SK-N-SH treated with all-trans-retinoic acid at 6 μM for 48 hours (cell line): ENCODE data around the gene STK39.
A peak's percentile ranks its signal among the peaks of the same experiment; 100 is the strongest.

ENCODE experiments used
- ATAC-seq: fragments of 200-7000 bp; cut with Tn5 transposase; 3 replicates; pipeline ENCODE4 v1.9.1; 2020; ENCODE audit warnings: mild to moderate bottlenecking, moderate library complexity
- ARNTL ChIP-seq: fragments of 450-650 bp; formaldehyde crosslinking; IDR thresholded peaks from 2 replicates; pipeline ENCODE4 v1.5.0; 2020; ENCODE audit warnings: low read depth, mild to moderate bottlenecking, moderate library complexity, borderline replicate concordance
- BACH2 ChIP-seq: fragments of 250-450 bp; sonication (Bioruptor Pico); IDR thresholded peaks from 2 replicates; pipeline ENCODE4 v1.9.0; 2021; ENCODE audit warnings: mild to moderate bottlenecking, borderline replicate concordance
- CREB5 ChIP-seq: fragments of 250-450 bp; sonication (Bioruptor Pico); IDR thresholded peaks from 2 replicates; pipeline ENCODE4 v1.5.1; 2020; ENCODE audit warnings: low read depth, mild to moderate bottlenecking, moderate library complexity
- CSDC2 ChIP-seq: fragments of 250-450 bp; sonication (Bioruptor Pico); IDR thresholded peaks from 2 replicates; pipeline ENCODE4 v1.5.0; 2020; ENCODE audit warnings: mild to moderate bottlenecking, moderate library complexity
- ESRRG ChIP-seq: fragments of 250-450 bp; sonication (Bioruptor Pico); IDR thresholded peaks from 2 replicates; pipeline ENCODE4 v1.6.1; 2021; ENCODE audit warnings: mild to moderate bottlenecking
- GLIS3 ChIP-seq: fragments of 250-450 bp; sonication (Bioruptor Pico); IDR thresholded peaks from 2 replicates; pipeline ENCODE4 v1.5.0; 2020; ENCODE audit warnings: mild to moderate bottlenecking, moderate library complexity
- ISL1 ChIP-seq: fragments of 250-450 bp; sonication (Bioruptor Pico); IDR thresholded peaks from 2 replicates; pipeline ENCODE4 v2.1.2; 2022; ENCODE audit warnings: mild to moderate bottlenecking, moderate library complexity
- OSR1 ChIP-seq: fragments of 250-450 bp; sonication (Bioruptor Pico); IDR thresholded peaks from 2 replicates; pipeline ENCODE4 v1.8.0; 2022; ENCODE audit warnings: moderate library complexity, mild to moderate bottlenecking, inconsistent platforms
- PATZ1 ChIP-seq: fragments of 250-450 bp; sonication (Bioruptor Pico); IDR thresholded peaks from 2 replicates; pipeline ENCODE4 v1.8.0; 2020; ENCODE audit warnings: mild to moderate bottlenecking, moderate library complexity, borderline replicate concordance
- POU6F1 ChIP-seq: fragments of 250-450 bp; sonication (Bioruptor Pico); IDR thresholded peaks from 2 replicates; pipeline ENCODE4 v1.8.0; 2021; ENCODE audit warnings: low read depth, mild to moderate bottlenecking, moderate library complexity, borderline replicate concordance
- PPARA ChIP-seq: fragments of 250-450 bp; sonication (Bioruptor Pico); IDR thresholded peaks from 2 replicates; pipeline ENCODE4 v1.5.0; 2020; ENCODE audit warnings: mild to moderate bottlenecking, borderline replicate concordance
- RARB ChIP-seq: fragments of 250-450 bp; sonication (Bioruptor Pico); IDR thresholded peaks from 2 replicates; pipeline ENCODE4 v1.8.0; 2021; ENCODE audit warnings: mild to moderate bottlenecking, moderate library complexity
- SNAI2 ChIP-seq: fragments of 250-450 bp; sonication (Bioruptor Pico); IDR thresholded peaks from 2 replicates; pipeline ENCODE4 v1.5.0; 2020; ENCODE audit warnings: mild to moderate bottlenecking, moderate library complexity
- TCF4 ChIP-seq: fragments of 250-450 bp; sonication (Bioruptor Pico); IDR thresholded peaks from 2 replicates; pipeline ENCODE4 v1.8.0; 2021; ENCODE audit warnings: mild to moderate bottlenecking, moderate library complexity, borderline replicate concordance
- TOX ChIP-seq: fragments of 250-450 bp; sonication (Bioruptor Pico); IDR thresholded peaks from 2 replicates; pipeline ENCODE4 v1.8.0; 2021; ENCODE audit warnings: mild to moderate bottlenecking, moderate library complexity, borderline replicate concordance
- TSHZ2 ChIP-seq: fragments of 250-450 bp; sonication (Bioruptor Pico); IDR thresholded peaks from 2 replicates; pipeline ENCODE4 v1.5.0; 2020; ENCODE audit warnings: mild to moderate bottlenecking, moderate library complexity
- ZC3H10 ChIP-seq: fragments of 250-450 bp; sonication (Bioruptor Pico); IDR thresholded peaks from 2 replicates; pipeline ENCODE4 v1.5.1; 2021; ENCODE audit warnings: mild to moderate bottlenecking, moderate library complexity
- ZFP3 ChIP-seq: fragments of 250-450 bp; sonication (Bioruptor Pico); IDR thresholded peaks from 2 replicates; pipeline ENCODE4 v1.5.0; 2020; ENCODE audit warnings: mild to moderate bottlenecking, moderate library complexity
- ZFP30 ChIP-seq: fragments of 450-650 bp; formaldehyde crosslinking; IDR thresholded peaks from 2 replicates; pipeline ENCODE4 v1.5.0; 2022; ENCODE audit warnings: mild to moderate bottlenecking, moderate library complexity
- ZNF565 ChIP-seq: fragments of 450-650 bp; formaldehyde crosslinking; conservative IDR thresholded peaks from 2 replicates; pipeline ENCODE4 v1.5.0; 2020; ENCODE audit warnings: low read depth, mild to moderate bottlenecking, moderate library complexity

Gene STK39

GRCh38 chr2:168107322-168107721 is 140.1 kb downstream of the STK39 start (continued):
- TF ChIP-seq CREB5 (CRISPR knock-in tag) (peak; percentile 98), ZFP30 (CRISPR knock-in tag) (peak; percentile 59; the same call in 1 of the 2 replicates), TOX (CRISPR knock-in tag) (peak; percentile 97), ISL1 (peak; percentile 100), ZC3H10 (peak; percentile 99), ESRRG (CRISPR knock-in tag) (peak; percentile 97), TSHZ2 (CRISPR knock-in tag) (peak; percentile 99), ARNTL (CRISPR knock-in tag) (peak; percentile 75; the same call in 1 of the 2 replicates), PATZ1 (peak; percentile 97), GLIS3 (peak; percentile 99), PPARA (CRISPR knock-in tag) (peak; percentile 74; the same call in 1 of the 2 replicates)

GRCh38 chr2:168105127-168105683 is 142.2 kb downstream of the STK39 start:
- no peak for ATAC-seq
- TF ChIP-seq TCF4 (CRISPR knock-in tag) (no peak), CREB5 (CRISPR knock-in tag) (no peak), TOX (CRISPR knock-in tag) (no peak), ZNF565 (no peak), ISL1 (no peak), SNAI2 (no peak), CSDC2 (CRISPR knock-in tag) (no peak), RARB (CRISPR knock-in tag) (no peak), OSR1 (CRISPR knock-in tag) (no peak), BACH2 (CRISPR knock-in tag) (no peak), ZC3H10 (no peak)

- no peak for ATAC-seq
Measured at GRCh38 chr2:168097431-168097830, 150.0 kb downstream of the STK39 start.

More at GRCh38 chr2:168097431-168097830, 150.0 kb downstream of the STK39 start:
- TF ChIP-seq TSHZ2 (CRISPR knock-in tag): no peak
- TF ChIP-seq POU6F1 (CRISPR knock-in tag): no peak
- TF ChIP-seq ISL1: no peak
- TF ChIP-seq TCF4 (CRISPR knock-in tag): no peak
- no peak for TF ChIP-seq ZFP3
- no peak for TF ChIP-seq ZFP30 (CRISPR knock-in tag)
- TF ChIP-seq GLIS3: no peak
- no peak for TF ChIP-seq PATZ1
- no peak for TF ChIP-seq ZNF565
- TF ChIP-seq BACH2 (CRISPR knock-in tag): no peak
